ENCODE data around the gene CLPTM1L. TPM values are rescaled to one million over a fixed set of nuclear protein-coding genes. Genes with fewer than 3 reads are reported as not detected.
A peak's percentile ranks its signal among the peaks of the same experiment; 100 is the strongest.

Gene CLPTM1L
- total and polyA plus RNA-seq, 2 donors (not counting 1 experiment from before 2014, with no cell fraction given) = 78.4 to 99.9 TPM

DNA sequence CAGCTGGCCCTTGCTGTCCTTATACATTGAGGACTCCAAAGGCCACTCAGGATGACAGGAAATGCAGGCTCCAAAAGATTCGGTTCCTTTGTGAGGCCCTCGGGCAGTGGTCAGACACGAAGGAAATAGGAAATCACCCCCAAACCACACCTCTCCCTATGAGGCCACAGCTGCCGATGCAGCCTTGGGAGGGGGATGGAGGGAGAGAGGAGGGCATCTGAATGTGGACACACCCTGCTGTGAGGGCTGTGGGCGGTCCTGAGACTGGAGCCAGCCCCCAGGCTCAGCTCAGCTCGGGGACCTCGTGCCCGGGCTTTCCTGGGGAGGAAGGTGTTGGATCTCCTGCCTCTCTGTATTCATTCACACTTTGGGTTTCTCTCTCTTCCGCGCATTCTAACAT, 2.7 kb upstream of the CLPTM1L start:
- TF ChIP-seq, protein P1, sequence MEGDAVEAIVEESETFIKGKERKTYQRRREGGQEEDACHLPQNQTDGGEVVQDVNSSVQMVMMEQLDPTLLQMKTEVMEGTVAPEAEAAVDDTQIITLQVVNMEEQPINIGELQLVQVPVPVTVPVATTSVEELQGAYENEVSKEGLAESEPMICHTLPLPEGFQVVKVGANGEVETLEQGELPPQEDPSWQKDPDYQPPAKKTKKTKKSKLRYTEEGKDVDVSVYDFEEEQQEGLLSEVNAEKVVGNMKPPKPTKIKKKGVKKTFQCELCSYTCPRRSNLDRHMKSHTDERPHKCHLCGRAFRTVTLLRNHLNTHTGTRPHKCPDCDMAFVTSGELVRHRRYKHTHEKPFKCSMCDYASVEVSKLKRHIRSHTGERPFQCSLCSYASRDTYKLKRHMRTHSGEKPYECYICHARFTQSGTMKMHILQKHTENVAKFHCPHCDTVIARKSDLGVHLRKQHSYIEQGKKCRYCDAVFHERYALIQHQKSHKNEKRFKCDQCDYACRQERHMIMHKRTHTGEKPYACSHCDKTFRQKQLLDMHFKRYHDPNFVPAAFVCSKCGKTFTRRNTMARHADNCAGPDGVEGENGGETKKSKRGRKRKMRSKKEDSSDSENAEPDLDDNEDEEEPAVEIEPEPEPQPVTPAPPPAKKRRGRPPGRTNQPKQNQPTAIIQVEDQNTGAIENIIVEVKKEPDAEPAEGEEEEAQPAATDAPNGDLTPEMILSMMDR (IDR thresholded peaks at IDR 0.05) = no peak
- TF ChIP-seq EZH2 (IDR thresholded peaks at IDR 0.05; ENCODE audit: borderline replicate concordance, insufficient read depth, low read depth, low read length, poor library complexity, severe bottlenecking) = no peak
- no peak overlapping the region for H3K4me3 Mint-ChIP-seq
- no peak overlapping the region for H3K9ac ChIP-seq (ENCODE audit: low read length)
- no peaks in the 10 kb centered on the region for H3K27me3 Mint-ChIP-seq
- H3K4me1 ChIP-seq (ENCODE audit: control insufficient read depth in 2 of 2, insufficient read depth in 2 of 2, low read length in 2 of 2) = peaks cover 19 to 24% of the 10 kb centered on the region in 2 donors
- no peak overlapping the region for H3K4me3 ChIP-seq (ENCODE audit: control extremely low read depth in 1 of 5, extremely low read depth in 1 of 5, insufficient read depth in 1 of 5, low read depth in 2 of 5, low read length in 4 of 5)
- peaks cover 22% of the 10 kb centered on the region for H3K4me1 Mint-ChIP-seq
- intact Hi-C loops (cut with micrococcal nuclease) = loop anchor here (10.0 kb wide), 1 partner anchor 137 kb away; no protein-coding TSS in a partner anchor
- peaks cover 4% of the 10 kb centered on the region for H4K20me1 ChIP-seq (ENCODE audit: control insufficient read depth, insufficient read depth, low read length, poor library complexity, severe bottlenecking)
- no peaks in the 10 kb centered on the region for H3K9me3 Mint-ChIP-seq (ENCODE audit: insufficient read depth)
- peaks cover 0 to 3% of the 10 kb centered on the region in 2 experiments for H3K36me3 ChIP-seq (replicated peaks in 1 of 2; ENCODE audit: control extremely low read depth in 1 of 2, control insufficient read depth in 1 of 2, extremely low read depth in 1 of 2, insufficient read depth in 2 of 2, low read length in 1 of 2)
- H3K4me2 ChIP-seq (replicated peaks; ENCODE audit: low read depth, low read length, poor library complexity, severe bottlenecking) = no peak overlapping the region
- H2AFZ ChIP-seq (ENCODE audit: insufficient read depth, low read depth, low read length, poor library complexity, severe bottlenecking) = no peak overlapping the region
- ChIA-PET CTCF (interaction anchor here (0.8 to 5.6 kb wide), 3 partner anchors 33 to 306 kb away, joined by 3 to 26 read pairs (median 3); no protein-coding TSS in a partner anchor), POLR2A (no interaction called here)
- no peak for DNase-seq
- H3K27ac Mint-ChIP-seq = peak overlapping the region; percentile 15
- no peaks in the 10 kb centered on the region for H3K9me3 ChIP-seq (ENCODE audit: control extremely low read depth in 1 of 3, control insufficient read depth in 2 of 3, insufficient read depth in 1 of 3, low read length in 2 of 3)
- no peaks in the 10 kb centered on the region for H3K27me3 ChIP-seq (replicated peaks in 1 of 4; ENCODE audit: control extremely low read depth in 1 of 4, control insufficient read depth in 3 of 4, insufficient read depth in 4 of 4, low read length in 3 of 4)
- H3K27ac ChIP-seq (ENCODE audit: low read length in 2 of 2) = no peak overlapping the region
- no peak for ATAC-seq (ENCODE audit: low read depth)
- WGBS (ENCODE audit: insufficient coverage) = 100% methylated on average over 1 of the region's 10 CpGs
- peaks cover 29% of the 10 kb centered on the region for H3K79me2 ChIP-seq (ENCODE audit: control insufficient read depth, insufficient read depth, low read length)

DNA sequence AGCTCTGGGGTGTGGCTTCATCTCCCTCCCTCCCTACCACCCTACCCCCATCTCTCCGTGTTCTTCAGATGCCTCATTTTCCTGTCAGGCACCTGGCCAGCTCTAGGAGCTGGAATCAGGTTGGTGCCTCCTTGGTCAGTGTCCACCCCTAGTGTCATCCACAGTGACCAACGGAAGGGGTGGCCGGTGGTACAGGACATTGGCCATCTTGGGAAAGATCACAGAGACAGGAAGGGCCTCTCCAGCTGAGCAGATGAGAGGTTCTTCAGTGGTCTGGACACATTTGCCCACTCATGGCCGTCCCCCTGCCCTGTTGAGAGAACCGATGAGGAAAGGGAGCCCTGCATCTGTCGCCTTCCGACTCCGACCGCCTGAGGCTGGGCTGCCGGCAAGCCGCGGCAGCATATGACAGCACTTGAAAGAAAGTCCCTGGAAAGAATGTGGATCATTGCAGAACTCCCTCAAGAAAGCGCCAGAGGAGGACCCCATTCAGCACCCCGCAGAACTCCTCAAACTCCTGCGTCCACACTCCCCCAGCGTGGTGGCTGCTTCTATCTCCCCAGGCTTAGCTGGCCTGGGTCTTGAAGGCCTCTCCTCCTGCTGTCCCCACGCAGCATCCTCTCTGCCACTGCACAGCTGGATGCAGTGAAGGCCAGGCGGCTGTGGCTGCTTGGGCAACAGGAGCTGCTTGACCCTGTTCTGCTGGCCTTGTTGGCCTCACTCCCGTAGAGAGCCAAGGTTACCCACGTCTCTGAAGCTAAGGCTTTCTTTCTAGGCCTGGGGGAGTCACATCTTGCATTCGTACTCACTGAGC, 1.9 kb upstream of the CLPTM1L start:
- H3K27me3 ChIP-seq (replicated peaks in 1 of 4; ENCODE audit: control extremely low read depth in 1 of 4, control insufficient read depth in 3 of 4, insufficient read depth in 4 of 4, low read length in 3 of 4) = no peaks in the 10 kb centered on the region
- H3K27me3 Mint-ChIP-seq = no peaks in the 10 kb centered on the region
- no peak for DNase-seq
- no peak overlapping the region for H2AFZ ChIP-seq (ENCODE audit: insufficient read depth, low read depth, low read length, poor library complexity, severe bottlenecking)
- ChIA-PET CTCF (interaction anchor here (0.8 to 5.6 kb wide), 3 partner anchors 33 to 307 kb away, joined by 3 to 26 read pairs (median 3); no protein-coding TSS in a partner anchor), POLR2A (interaction anchor here (1.8 kb wide), 1 partner anchor 18 kb away, joined by 5 read pairs; no protein-coding TSS in a partner anchor)
- H3K4me1 Mint-ChIP-seq = peaks cover 25% of the 10 kb centered on the region
- WGBS (ENCODE audit: insufficient coverage) = 92% methylated on average over 19 of the region's 21 CpGs
- H3K4me2 ChIP-seq (replicated peaks; ENCODE audit: low read depth, low read length, poor library complexity, severe bottlenecking) = no peak overlapping the region
- intact Hi-C loops (cut with micrococcal nuclease) = loop anchor here (10.0 kb wide), 1 partner anchor 138 kb away; no protein-coding TSS in a partner anchor
- no peaks in the 10 kb centered on the region for H3K9me3 Mint-ChIP-seq (ENCODE audit: insufficient read depth)
- H3K79me2 ChIP-seq (ENCODE audit: control insufficient read depth, insufficient read depth, low read length) = peaks cover 35% of the 10 kb centered on the region
- no peaks in the 10 kb centered on the region for H3K9me3 ChIP-seq (ENCODE audit: control extremely low read depth in 1 of 3, control insufficient read depth in 2 of 3, insufficient read depth in 1 of 3, low read length in 2 of 3)
- H3K4me3 Mint-ChIP-seq = peak overlapping the region; percentile 84
- H3K4me3 ChIP-seq (ENCODE audit: control extremely low read depth in 1 of 5, extremely low read depth in 1 of 5, insufficient read depth in 1 of 5, low read depth in 2 of 5, low read length in 4 of 5) = no peak overlapping the region
- peaks cover 0 to 10% of the 10 kb centered on the region in 2 experiments for H3K36me3 ChIP-seq (replicated peaks in 1 of 2; ENCODE audit: control extremely low read depth in 1 of 2, control insufficient read depth in 1 of 2, extremely low read depth in 1 of 2, insufficient read depth in 2 of 2, low read length in 1 of 2)
- peaks cover 4% of the 10 kb centered on the region for H4K20me1 ChIP-seq (ENCODE audit: control insufficient read depth, insufficient read depth, low read length, poor library complexity, severe bottlenecking)
- TF ChIP-seq EZH2 (IDR thresholded peaks at IDR 0.05; ENCODE audit: borderline replicate concordance, insufficient read depth, low read depth, low read length, poor library complexity, severe bottlenecking) = no peak
- TF ChIP-seq, protein P1 (IDR thresholded peaks at IDR 0.05) = no peak
- peaks cover 19 to 32% of the 10 kb centered on the region in 2 donors for H3K4me1 ChIP-seq (ENCODE audit: control insufficient read depth in 2 of 2, insufficient read depth in 2 of 2, low read length in 2 of 2)
- peak overlapping the region; percentile 63 for H3K27ac Mint-ChIP-seq
- no peak overlapping the region for H3K27ac ChIP-seq (ENCODE audit: low read length in 2 of 2)
- ATAC-seq (ENCODE audit: low read depth) = no peak
- H3K9ac ChIP-seq (ENCODE audit: low read length) = no peak overlapping the region
